Body of pancreas (tissue), 4 donors: ENCODE measurements around the gene HECTD1.

Source experiments
- CTCF ChIP-seq, 7 experiments: fragments of 450-650 bp in 4 of 7; fragments of 200-600 bp in 3 of 7; sonication (generic) in 3 of 7; IDR thresholded peaks; one replicate each; pipeline ENCODE4 v1.5.1; 2016 to 2019; ENCODE audit warnings: antibody characterized with exemption in 7 of 7
- POLR2A ChIP-seq, 3 donors: fragments of 450-650 bp; IDR thresholded peaks; one replicate each; pipeline ENCODE4 v1.6.1; 2016; ENCODE audit warnings: antibody characterized with exemption in 3 of 3, mild to moderate bottlenecking in 2 of 3

DNA sequence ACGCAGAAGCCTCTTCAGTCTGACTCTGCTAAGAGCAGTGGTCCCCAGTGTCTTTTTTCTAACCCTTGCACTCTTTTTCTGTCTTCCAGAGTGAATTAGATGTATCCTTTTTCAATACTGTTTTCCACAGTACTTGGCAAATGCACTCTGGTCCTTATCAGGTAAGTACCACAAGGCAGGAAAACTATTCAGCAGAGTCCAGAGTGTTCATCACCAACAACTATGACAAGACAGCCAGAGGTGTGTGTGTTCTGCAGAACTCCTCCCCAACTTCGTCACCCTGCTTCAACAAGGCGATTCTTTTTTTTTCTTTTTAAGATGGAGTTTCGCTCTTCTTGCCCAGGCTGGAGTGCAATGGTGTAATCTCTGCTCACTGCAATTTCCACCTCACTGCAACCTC is 127.1 kb downstream of the HECTD1 start:
- TF ChIP-seq CTCF (IDR thresholded peaks at IDR 0.05) (no peak), POLR2A (IDR thresholded peaks at IDR 0.05) (no peak)
